ENCODE data around the gene TCF7L2.

TCF7L2 gene

GRCh38 chr10:113000876-113001598, 51.0 kb downstream of the TCF7L2 start:
- no peak for DNase-seq

GRCh38 chr10:113001599-113002448, 51.8 kb downstream of the TCF7L2 start:
- no peak for DNase-seq

- no peak for DNase-seq
These were observed 52.4 kb downstream of the TCF7L2 start for GRCh38 chr10:113002449-113002777.

- no peak for DNase-seq
These were observed 53.0 kb downstream of the TCF7L2 start for GRCh38 chr10:113003052-113003451.

GRCh38 chr10:113004069-113004618, 54.1 kb downstream of the TCF7L2 start:
- no peak for DNase-seq

GRCh38 chr10:113005380-113005779, 55.3 kb downstream of the TCF7L2 start:
- DNase-seq = no peak

- peak; percentile 8 for DNase-seq
These were observed 56.8 kb downstream of the TCF7L2 start for GRCh38 chr10:113006656-113007342.

- no peak for DNase-seq
These were observed 57.3 kb downstream of the TCF7L2 start for GRCh38 chr10:113007343-113007771.

GRCh38 chr10:113007821-113008220, 57.8 kb downstream of the TCF7L2 start:
- peak; percentile 8 for DNase-seq

- no peak for DNase-seq
These were observed 61.7 kb downstream of the TCF7L2 start for GRCh38 chr10:113011592-113012374.

GRCh38 chr10:113015201-113015600, 65.2 kb downstream of the TCF7L2 start:
- no peak for DNase-seq

- DNase-seq = no peak
These were observed 67.3 kb downstream of the TCF7L2 start for GRCh38 chr10:113017376-113017775.

GRCh38 chr10:113018034-113018433, 68.0 kb downstream of the TCF7L2 start:
- no peak for DNase-seq

GRCh38 chr10:113019096-113019495, 69.0 kb downstream of the TCF7L2 start:
- DNase-seq = no peak

- no peak for DNase-seq
These were observed 69.8 kb downstream of the TCF7L2 start for GRCh38 chr10:113019692-113020474.

- DNase-seq = no peak
These were observed 70.4 kb downstream of the TCF7L2 start for GRCh38 chr10:113020475-113020753.

GRCh38 chr10:113020838-113021237, 70.8 kb downstream of the TCF7L2 start:
- DNase-seq = no peak

- no peak for DNase-seq
These were observed 71.4 kb downstream of the TCF7L2 start for GRCh38 chr10:113021268-113022040.

- DNase-seq = no peak
These were observed 72.2 kb downstream of the TCF7L2 start for GRCh38 chr10:113022265-113022664.

- no peak for DNase-seq
These were observed 73.0 kb downstream of the TCF7L2 start for GRCh38 chr10:113023017-113023416.

- DNase-seq = no peak
These were observed 74.9 kb downstream of the TCF7L2 start for GRCh38 chr10:113024930-113025329.
